ENCODE results near the gene ZNF462.

ZNF462 gene

DNA sequence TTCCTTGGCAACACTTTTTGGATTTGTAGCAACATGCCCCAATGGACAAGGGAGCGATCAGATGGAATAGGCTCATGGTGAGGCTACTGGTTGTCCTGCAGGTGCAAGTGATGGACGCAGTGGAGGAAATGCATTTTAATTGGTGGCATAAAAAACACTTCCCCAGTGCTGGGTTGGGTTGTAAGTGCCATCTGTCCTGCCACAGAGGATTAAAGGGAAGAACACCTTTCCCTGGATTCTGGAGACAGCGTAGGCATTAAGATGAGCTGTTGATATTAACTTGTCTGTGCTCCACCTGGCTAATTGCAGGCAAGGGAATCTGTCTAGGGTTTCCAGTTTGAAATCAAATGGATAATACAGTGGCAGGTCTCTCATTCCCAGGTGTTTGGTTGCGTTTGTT, 173.4 kb downstream of the ZNF462 start:
- Histone ChIP-seq H3K79me2 (ENCODE audit: insufficient read depth, low read depth) (no peaks in the 10 kb centered on the region), H3K27ac (no peak overlapping the region), H3K36me3 (ENCODE audit: insufficient read depth) (no peaks in the 10 kb centered on the region), H3K4me1 (ENCODE audit: low read depth, poor library complexity, severe bottlenecking) (peaks cover 89% of the 10 kb centered on the region), H3K27me3 (ENCODE audit: insufficient read depth, low read depth) (no peaks in the 10 kb centered on the region), H2AFZ (ENCODE audit: low read depth) (no peak overlapping the region), H3K4me2 (no peak overlapping the region; the same call in 1 of the 2 replicates), H3K4me3 (IDR thresholded peaks at IDR 0.05; ENCODE audit: insufficient read depth, low read depth, low read length) (no peak overlapping the region), H3K9ac (no peak overlapping the region), H4K20me1 (ENCODE audit: insufficient read depth) (no peaks in the 10 kb centered on the region)
- TF ChIP-seq, protein P1, sequence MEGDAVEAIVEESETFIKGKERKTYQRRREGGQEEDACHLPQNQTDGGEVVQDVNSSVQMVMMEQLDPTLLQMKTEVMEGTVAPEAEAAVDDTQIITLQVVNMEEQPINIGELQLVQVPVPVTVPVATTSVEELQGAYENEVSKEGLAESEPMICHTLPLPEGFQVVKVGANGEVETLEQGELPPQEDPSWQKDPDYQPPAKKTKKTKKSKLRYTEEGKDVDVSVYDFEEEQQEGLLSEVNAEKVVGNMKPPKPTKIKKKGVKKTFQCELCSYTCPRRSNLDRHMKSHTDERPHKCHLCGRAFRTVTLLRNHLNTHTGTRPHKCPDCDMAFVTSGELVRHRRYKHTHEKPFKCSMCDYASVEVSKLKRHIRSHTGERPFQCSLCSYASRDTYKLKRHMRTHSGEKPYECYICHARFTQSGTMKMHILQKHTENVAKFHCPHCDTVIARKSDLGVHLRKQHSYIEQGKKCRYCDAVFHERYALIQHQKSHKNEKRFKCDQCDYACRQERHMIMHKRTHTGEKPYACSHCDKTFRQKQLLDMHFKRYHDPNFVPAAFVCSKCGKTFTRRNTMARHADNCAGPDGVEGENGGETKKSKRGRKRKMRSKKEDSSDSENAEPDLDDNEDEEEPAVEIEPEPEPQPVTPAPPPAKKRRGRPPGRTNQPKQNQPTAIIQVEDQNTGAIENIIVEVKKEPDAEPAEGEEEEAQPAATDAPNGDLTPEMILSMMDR (conservative IDR thresholded peaks at IDR 0.05; ENCODE audit: low read depth, low read length): no peak

DNA sequence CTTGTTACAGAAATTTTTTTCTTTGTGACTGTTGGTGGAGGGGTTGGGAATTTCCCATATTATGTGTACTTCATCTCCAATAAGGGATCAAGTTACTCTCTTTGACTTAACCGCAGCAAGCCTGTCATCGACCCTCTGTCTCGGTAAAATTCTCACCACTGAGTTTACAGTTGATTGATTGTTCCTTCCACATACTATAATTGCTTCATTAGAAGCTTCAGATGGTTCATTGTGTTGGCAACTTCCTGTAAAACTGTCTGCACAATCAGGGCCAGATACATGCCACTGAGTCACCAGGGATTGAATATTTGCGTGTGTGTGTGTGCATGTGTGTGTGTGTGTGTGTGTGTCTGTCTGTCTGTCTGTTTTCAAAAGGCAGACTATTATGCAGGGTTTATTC, 176.6 kb downstream of the ZNF462 start:
- H2AFZ ChIP-seq (ENCODE audit: low read depth): no peak overlapping the region
- no peaks in the 10 kb centered on the region for H3K36me3 ChIP-seq (ENCODE audit: insufficient read depth)
- peaks cover 74% of the 10 kb centered on the region for H3K4me1 ChIP-seq (ENCODE audit: low read depth, poor library complexity, severe bottlenecking)
- no peaks in the 10 kb centered on the region for H3K79me2 ChIP-seq (ENCODE audit: insufficient read depth, low read depth)
- peak overlapping the region; percentile 57 for H3K27ac ChIP-seq
- H3K9ac ChIP-seq: no peak overlapping the region
- no peaks in the 10 kb centered on the region for H3K27me3 ChIP-seq (ENCODE audit: insufficient read depth, low read depth)
- H4K20me1 ChIP-seq (ENCODE audit: insufficient read depth): no peaks in the 10 kb centered on the region
- TF ChIP-seq, protein P1 (conservative IDR thresholded peaks at IDR 0.05; ENCODE audit: low read depth, low read length): no peak
- no peak overlapping the region for H3K4me3 ChIP-seq (IDR thresholded peaks at IDR 0.05; ENCODE audit: insufficient read depth, low read depth, low read length)
- peak overlapping the region; percentile 56 for H3K4me2 ChIP-seq

DNA sequence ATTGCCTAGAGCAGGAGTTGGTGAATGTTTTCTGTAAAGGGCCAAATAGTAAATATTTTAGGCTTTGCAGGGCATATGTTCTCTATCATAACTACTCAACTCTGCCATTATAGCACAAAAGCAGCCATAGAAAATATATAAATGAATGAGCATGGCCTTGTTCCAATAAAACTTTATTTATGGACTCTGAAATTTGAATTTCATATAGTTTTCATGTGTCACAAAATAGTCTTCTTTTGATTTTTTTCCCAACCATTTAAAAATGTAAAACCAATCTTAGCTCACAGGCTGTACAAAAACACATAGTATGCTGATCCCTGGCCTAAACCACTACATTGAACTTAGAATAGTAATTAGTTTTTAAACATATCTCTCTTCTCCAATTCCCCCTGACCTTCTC, 179.6 kb downstream of the ZNF462 start:
- no peak overlapping the region for H2AFZ ChIP-seq (ENCODE audit: low read depth)
- no peaks in the 10 kb centered on the region for H3K79me2 ChIP-seq (ENCODE audit: insufficient read depth, low read depth)
- peaks cover 49% of the 10 kb centered on the region for H3K4me1 ChIP-seq (ENCODE audit: low read depth, poor library complexity, severe bottlenecking)
- H3K4me2 ChIP-seq: no peak overlapping the region
- no peak overlapping the region for H3K9ac ChIP-seq
- no peaks in the 10 kb centered on the region for H3K27me3 ChIP-seq (ENCODE audit: insufficient read depth, low read depth)
- no peak overlapping the region for H3K4me3 ChIP-seq (IDR thresholded peaks at IDR 0.05; ENCODE audit: insufficient read depth, low read depth, low read length)
- TF ChIP-seq, protein P1 (conservative IDR thresholded peaks at IDR 0.05; ENCODE audit: low read depth, low read length): no peak
- H3K36me3 ChIP-seq (ENCODE audit: insufficient read depth): no peaks in the 10 kb centered on the region
- H3K27ac ChIP-seq: no peak overlapping the region
- no peaks in the 10 kb centered on the region for H4K20me1 ChIP-seq (ENCODE audit: insufficient read depth)

GRCh38 chr9:107043886-107044285, 180.9 kb downstream of the ZNF462 start:
- Histone ChIP-seq H3K9ac (no peak overlapping the region), H3K27me3 (ENCODE audit: insufficient read depth, low read depth) (no peaks in the 10 kb centered on the region), H2AFZ (ENCODE audit: low read depth) (no peak overlapping the region), H3K4me1 (ENCODE audit: low read depth, poor library complexity, severe bottlenecking) (peaks cover 36% of the 10 kb centered on the region), H3K36me3 (ENCODE audit: insufficient read depth) (no peaks in the 10 kb centered on the region), H4K20me1 (ENCODE audit: insufficient read depth) (no peaks in the 10 kb centered on the region), H3K4me2 (no peak overlapping the region), H3K4me3 (IDR thresholded peaks at IDR 0.05; ENCODE audit: insufficient read depth, low read depth, low read length) (no peak overlapping the region), H3K79me2 (ENCODE audit: insufficient read depth, low read depth) (no peaks in the 10 kb centered on the region), H3K27ac (no peak overlapping the region)
- TF ChIP-seq, protein P1 (conservative IDR thresholded peaks at IDR 0.05; ENCODE audit: low read depth, low read length): no peak
